SK-N-SH (cell line): ENCODE data around the gene PCP2.

Experiments used
- CTCF ChIP-seq: fragments of 200-600 bp; sonication (generic); IDR thresholded peaks from 2 replicates; pipeline ENCODE4 v1.6.1; 2017; ENCODE audit warnings: antibody characterized with exemption, mild to moderate bottlenecking, moderate library complexity
- EZH2phosphoT487 ChIP-seq: fragments of 200-600 bp; sonication (generic); IDR thresholded peaks from 2 replicates; pipeline ENCODE4 v1.6.1; 2017; ENCODE audit warnings: low read depth, mixed run types, mild to moderate bottlenecking, antibody characterized with exemption, moderate library complexity, borderline replicate concordance
- MAX ChIP-seq: IDR thresholded peaks from 2 replicates; pipeline ENCODE4 v1.4.0; 2012; ENCODE audit warnings: low read depth
- MXI1 ChIP-seq: IDR thresholded peaks from 2 replicates; pipeline ENCODE4 v1.6.1; 2012; ENCODE audit warnings: mild to moderate bottlenecking, low read depth, low read length, improper control_type of control experiment
- NFIC ChIP-seq: IDR thresholded peaks from 2 replicates; pipeline ENCODE4 v1.4.0; 2012; ENCODE audit warnings: borderline replicate concordance
- POLR2AphosphoS5 ChIP-seq: IDR thresholded peaks from 2 replicates; pipeline ENCODE4 v1.6.1; 2012; ENCODE audit warnings: low read depth, low read length
- SIN3A ChIP-seq: IDR thresholded peaks from 2 replicates; pipeline ENCODE4 v1.6.1; 2012; ENCODE audit warnings: low read depth, mild to moderate bottlenecking, low read length, moderate library complexity, borderline replicate concordance
- TEAD4 ChIP-seq: IDR thresholded peaks from 2 replicates; pipeline ENCODE4 v1.4.0; 2012; ENCODE audit warnings: mild to moderate bottlenecking, borderline replicate concordance; ENCODE audit not compliant: insufficient read depth
- ZBTB33 ChIP-seq: IDR thresholded peaks from 2 replicates; pipeline ENCODE4 v1.4.0; 2012; ENCODE audit warnings: low read depth, borderline replicate concordance

GRCh38 chr19:7611541-7612279 is 21.8 kb downstream of the PCP2 start:
- TF ChIP-seq MAX (no peak), POLR2AphosphoS5 (no peak), CTCF (no peak), NFIC (no peak), EZH2phosphoT487 (no peak), MXI1 (no peak), SIN3A (no peak), TEAD4 (no peak), ZBTB33 (no peak)
